Epithelial cell of umbilical artery (primary cell): Measurements from ENCODE around the gene AMIGO3. TPM values are rescaled to one million over a fixed set of nuclear protein-coding genes. Genes with fewer than 3 reads are reported as not detected.

Experiments used
- total RNA-seq: library from RNA; depleted of rRNA; stranded (reverse); fragments of >200 nt; gene quantifications from 2 replicates; pipeline ENCODE4 v1.2.3, GENCODE V29; 2014

Gene AMIGO3, protein sequence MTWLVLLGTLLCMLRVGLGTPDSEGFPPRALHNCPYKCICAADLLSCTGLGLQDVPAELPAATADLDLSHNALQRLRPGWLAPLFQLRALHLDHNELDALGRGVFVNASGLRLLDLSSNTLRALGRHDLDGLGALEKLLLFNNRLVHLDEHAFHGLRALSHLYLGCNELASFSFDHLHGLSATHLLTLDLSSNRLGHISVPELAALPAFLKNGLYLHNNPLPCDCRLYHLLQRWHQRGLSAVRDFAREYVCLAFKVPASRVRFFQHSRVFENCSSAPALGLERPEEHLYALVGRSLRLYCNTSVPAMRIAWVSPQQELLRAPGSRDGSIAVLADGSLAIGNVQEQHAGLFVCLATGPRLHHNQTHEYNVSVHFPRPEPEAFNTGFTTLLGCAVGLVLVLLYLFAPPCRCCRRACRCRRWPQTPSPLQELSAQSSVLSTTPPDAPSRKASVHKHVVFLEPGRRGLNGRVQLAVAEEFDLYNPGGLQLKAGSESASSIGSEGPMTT
- total RNA-seq, result 0.32 TPM in 1 of 2 replicates, not detected in the other

DNA sequence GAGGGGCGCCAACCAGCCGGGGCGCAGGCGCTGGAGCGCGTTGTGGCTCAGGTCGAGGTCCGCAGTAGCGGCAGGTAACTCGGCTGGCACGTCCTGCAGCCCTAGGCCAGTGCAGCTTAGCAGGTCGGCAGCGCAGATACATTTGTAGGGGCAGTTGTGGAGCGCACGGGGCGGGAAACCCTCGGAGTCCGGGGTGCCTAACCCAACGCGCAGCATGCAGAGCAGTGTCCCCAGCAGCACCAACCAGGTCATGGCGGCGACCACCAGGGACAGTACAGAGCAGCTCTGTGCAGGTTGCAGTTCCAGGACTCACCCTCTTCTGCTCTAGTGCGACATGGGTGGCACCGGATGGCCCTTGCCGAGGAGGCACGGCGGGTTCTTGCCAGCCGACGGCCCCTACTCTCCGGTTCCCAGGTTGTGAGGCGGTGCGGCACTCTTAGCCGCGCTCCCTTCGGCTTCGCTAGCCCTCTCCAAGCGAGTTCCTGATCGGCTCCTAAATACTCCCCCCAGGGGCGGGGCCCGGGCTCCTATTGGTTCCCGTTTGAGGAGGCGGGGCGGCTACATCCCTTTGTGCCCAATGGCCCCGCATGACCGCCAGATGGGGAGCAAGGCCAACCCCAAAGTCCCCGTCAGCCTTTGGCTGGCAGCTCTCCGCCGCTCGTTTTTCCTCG, at the start of gene AMIGO3:
TSS of gene AMIGO3 (minus strand) at position 471 of the 671 bp plus-strand sequence. CDS start at position 252, 219 bp downstream.

DNA sequence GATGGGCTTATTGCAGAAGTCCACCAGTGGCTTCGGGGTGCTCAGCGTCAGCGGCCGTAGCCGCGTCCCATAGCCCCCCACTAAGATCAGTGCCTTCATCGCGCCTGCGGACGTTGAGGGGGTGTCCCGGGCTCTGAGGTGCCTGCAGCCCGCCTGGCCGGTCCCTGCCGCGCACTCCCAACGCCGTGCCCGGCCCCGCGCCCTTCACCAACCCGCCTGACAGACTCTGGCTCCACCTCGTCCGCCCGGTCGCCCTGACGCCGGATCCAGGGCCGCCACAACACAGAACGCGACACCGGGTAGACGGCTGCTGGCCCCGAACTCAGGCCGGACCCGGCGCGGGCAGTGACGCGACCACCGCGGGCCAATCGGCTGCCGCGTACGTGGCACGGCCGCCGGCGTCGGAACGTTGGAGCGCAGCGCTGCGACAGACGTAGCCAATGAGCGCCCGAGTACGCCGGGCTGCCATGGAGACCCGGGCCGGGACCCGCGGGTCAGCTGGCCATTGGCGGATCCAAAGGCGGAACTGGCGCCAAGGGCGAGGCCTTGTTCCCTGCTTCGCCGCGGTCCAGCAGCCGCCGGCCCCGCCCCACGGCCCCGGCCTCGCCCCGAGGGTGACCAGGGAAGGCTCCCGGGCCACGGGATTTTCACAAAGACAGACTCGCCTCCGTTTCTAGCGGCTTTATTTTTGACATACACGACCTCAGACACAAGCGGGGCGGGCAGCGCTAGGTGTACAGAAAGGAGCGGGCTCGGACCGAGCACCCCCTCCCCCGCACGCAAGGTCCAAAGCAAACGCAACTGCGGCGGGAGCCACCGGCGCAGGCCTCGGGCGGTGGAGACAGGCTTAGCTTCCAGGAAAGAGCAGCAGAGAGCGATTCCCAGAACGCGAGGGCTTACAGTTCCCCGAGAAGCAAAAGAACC, 4.4 kb upstream of the AMIGO3 start, which contains the start of gene GMPPB:
TSS of gene GMPPB (minus strand) at position 324 of the 924 bp plus-strand sequence. CDS start at position 99, 225 bp downstream.

DNA sequence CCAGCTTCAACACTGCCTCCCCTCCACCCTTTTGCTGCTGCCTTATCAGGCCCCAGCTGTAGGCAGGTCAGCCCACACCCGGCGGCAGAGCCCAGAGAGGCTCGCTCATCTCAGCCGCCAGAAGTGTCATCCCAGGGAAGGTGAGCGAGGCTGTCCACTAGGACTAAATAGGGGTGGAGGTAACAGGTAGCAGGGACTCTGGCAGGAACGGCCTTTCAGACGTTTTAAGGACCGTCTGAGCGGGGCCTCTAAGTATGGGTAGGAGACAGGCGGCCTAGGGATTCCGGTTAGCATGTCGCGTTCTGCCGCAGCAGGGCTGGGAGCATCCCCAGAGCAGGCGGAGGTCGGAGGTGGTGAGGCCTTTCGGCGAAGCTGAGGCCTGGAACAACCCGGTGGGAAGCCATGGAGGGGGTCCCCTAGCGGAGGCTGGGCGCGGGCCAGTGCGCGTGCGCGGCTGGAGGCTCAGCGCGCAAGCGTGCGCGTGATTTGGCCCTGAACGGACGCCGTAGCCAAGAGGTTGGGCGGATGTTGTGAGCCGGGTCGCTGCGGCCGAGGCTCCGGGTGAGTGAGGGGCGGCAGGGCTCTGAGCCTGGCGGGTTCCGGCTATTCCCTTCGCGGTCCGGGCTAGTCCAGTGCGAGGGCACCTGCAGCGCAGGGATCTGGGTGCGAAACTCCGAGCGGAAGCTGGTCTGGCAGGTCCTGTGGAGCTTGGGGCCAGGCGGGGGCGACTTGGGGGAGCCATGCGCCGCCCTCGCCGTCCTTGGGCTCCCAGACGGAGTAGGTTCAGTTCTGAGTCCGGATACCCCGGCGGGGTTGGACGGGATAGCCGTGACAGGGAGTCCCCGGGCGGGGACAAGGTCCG, 30.2 kb downstream of the AMIGO3 start, which contains the start of the genes MST1 and RNF123:
TSS of gene MST1 (minus strand) at position 429 of the 862 bp plus-strand sequence. CDS start 783 bp downstream, outside the sequence.
TSS of gene RNF123 (plus strand) at position 512 of the 862 bp plus-strand sequence. CDS start 1,609 bp downstream, outside the sequence.

DNA sequence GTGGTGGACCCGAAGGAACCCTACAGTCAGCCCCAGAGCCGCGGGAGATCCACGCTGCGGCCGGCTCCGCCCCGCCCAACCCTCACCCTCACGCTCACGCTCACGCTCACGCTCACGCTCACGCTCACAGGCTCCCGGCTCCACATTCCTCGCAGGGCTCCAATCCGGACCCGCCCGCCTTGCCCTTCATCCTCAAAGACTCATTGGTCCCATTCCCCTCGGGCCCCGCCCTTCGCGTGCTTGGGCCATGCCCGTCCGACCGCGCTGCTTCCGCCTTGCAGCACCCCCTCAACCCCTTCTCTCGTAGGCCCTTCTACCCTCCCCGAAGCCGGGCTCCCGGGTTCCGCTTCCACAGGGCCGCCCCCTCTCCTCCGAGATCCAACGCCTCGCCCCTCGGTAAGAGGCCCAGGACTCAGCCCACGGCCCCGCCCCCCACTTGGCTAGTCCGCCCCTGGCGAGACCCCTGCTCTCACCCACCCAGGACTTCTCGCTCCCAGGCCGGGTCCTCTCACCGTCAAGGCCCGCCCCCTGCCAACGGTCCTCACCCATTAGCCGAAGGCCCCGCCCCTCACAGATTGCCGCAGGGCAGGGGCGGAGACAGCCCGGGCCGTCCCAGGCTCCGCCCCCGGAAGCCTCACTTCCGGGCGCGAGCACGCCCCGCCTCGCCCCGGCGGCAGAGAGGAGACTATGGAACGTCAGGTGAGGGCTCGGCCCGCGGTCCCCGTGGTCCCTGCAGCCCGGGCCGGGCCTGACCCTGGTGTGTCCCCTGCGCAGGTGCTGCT, 45.6 kb downstream of the AMIGO3 start, which contains the start of gene APEH:
TSS of gene APEH (plus strand) at position 637 of the 782 bp plus-strand sequence. CDS start at position 688, 51 bp downstream.

Other genes starting within 250 kb of the AMIGO3 start
- gene DAG1, start 249.4 kb downstream of the AMIGO3 start, total RNA-seq, result 20.1 and 30.2 TPM in 2 replicates
- under 0.01 TPM in 2 replicates for gene BSN, start 165.2 kb downstream of the AMIGO3 start, total RNA-seq
- gene APEH, start 45.3 kb downstream of the AMIGO3 start, total RNA-seq, result 91.8 and 125 TPM in 2 replicates
- 0.97 and 2.7 TPM in 2 replicates for gene MST1, start 30.2 kb downstream of the AMIGO3 start, total RNA-seq
- gene RNF123, start 30.1 kb downstream of the AMIGO3 start, total RNA-seq, result 20.8 and 22.7 TPM in 2 replicates
- gene GMPPB, start 4.3 kb upstream of the AMIGO3 start, total RNA-seq, result 51.2 and 56.5 TPM in 2 replicates
- gene IP6K1, start 66.9 kb upstream of the AMIGO3 start, total RNA-seq, result 32.5 and 56.5 TPM in 2 replicates
- gene CDHR4, start 80.2 kb upstream of the AMIGO3 start, total RNA-seq, result not detected in 2 replicates
- 14.3 and 16.1 TPM in 2 replicates for gene INKA1, start 83.6 kb upstream of the AMIGO3 start, total RNA-seq
- 18.2 and 69.8 TPM in 2 replicates for gene UBA7, start 94.3 kb upstream of the AMIGO3 start, total RNA-seq
- 4.9 and 5.2 TPM in 2 replicates for gene TRAIP, start 136.9 kb upstream of the AMIGO3 start, total RNA-seq
- not detected in 2 replicates for gene CAMKV, start 150.2 kb upstream of the AMIGO3 start, total RNA-seq
- 0.30 and 0.97 TPM in 2 replicates for gene MST1R, start 184.2 kb upstream of the AMIGO3 start, total RNA-seq
- 14.3 and 20.5 TPM in 2 replicates for gene MON1A, start 210.1 kb upstream of the AMIGO3 start, total RNA-seq
- 38.3 and 50.2 TPM in 2 replicates for gene RBM6, start 220.5 kb upstream of the AMIGO3 start, total RNA-seq